GM12878 (cell line): ENCODE data around the gene CCR5AS.

Source experiments
- BACH1 ChIP-seq: fragments of 450-650 bp; IDR thresholded peaks from 2 replicates; pipeline ENCODE4 v1.6.1; 2017; ENCODE audit warnings: mild to moderate bottlenecking, borderline replicate concordance
- EGR1 ChIP-seq, 2 experiments: IDR thresholded peaks; 1 replicate in 1 of 2; 2 replicates in 1 of 2; pipeline ENCODE4 v1.6.1; 2011 to 2012; ENCODE audit warnings: low read depth in 2 of 2, low read length in 2 of 2, borderline replicate concordance in 1 of 2, mild to moderate bottlenecking in 1 of 2, moderate library complexity in 1 of 2
- KDM1A ChIP-seq: fragments of 200-600 bp; sonication (generic); IDR thresholded peaks from 2 replicates; pipeline ENCODE4 v1.6.1; 2016; ENCODE audit warnings: borderline replicate concordance
- MYC ChIP-seq: IDR thresholded peaks from 2 replicates; pipeline ENCODE4 v1.6.1; 2011; ENCODE audit warnings: mild to moderate bottlenecking, low read length, moderate library complexity, inconsistent platforms; ENCODE audit not compliant: insufficient read depth, insufficient replicate concordance, insufficient read length, severe bottlenecking
- POLR2A ChIP-seq: IDR thresholded peaks from 2 replicates; pipeline ENCODE4 v1.6.1; 2011; ENCODE audit warnings: low read depth, mild to moderate bottlenecking, low read length
- POLR2AphosphoS5 ChIP-seq: IDR thresholded peaks from 2 replicates; pipeline ENCODE4 v1.6.1; 2011; ENCODE audit warnings: mild to moderate bottlenecking, low read length, inconsistent platforms
- RAD21 ChIP-seq: IDR thresholded peaks from 2 replicates; pipeline ENCODE4 v1.6.1; 2011; ENCODE audit warnings: mild to moderate bottlenecking, low read depth, low read length, moderate library complexity; ENCODE audit not compliant: insufficient read depth
- TCF12 ChIP-seq: IDR thresholded peaks from 2 replicates; pipeline ENCODE4 v1.6.1; 2011; ENCODE audit warnings: low read depth, mild to moderate bottlenecking, low read length
- ZZZ3 ChIP-seq: IDR thresholded peaks from 2 replicates; pipeline ENCODE4 v1.6.1; 2011; ENCODE audit warnings: low read depth; ENCODE audit not compliant: control insufficient read depth, insufficient read length
- TF ChIP-seq, protein P1 (sequence below): fragments of 450-650 bp; IDR thresholded peaks from 2 replicates; pipeline ENCODE4 v1.6.1; 2018; ENCODE audit warnings: borderline replicate concordance, mild to moderate bottlenecking; ENCODE audit not compliant: partially characterized antibody
- TF ChIP-seq, protein P2 (sequence below), 3 experiments: IDR thresholded peaks in 2 of 3; conservative IDR thresholded peaks in 1 of 3; 2 replicates each; pipeline ENCODE4 v1.5.1; 2011; ENCODE audit warnings: low read depth in 3 of 3, low read length in 3 of 3, mild to moderate bottlenecking in 3 of 3, control low read depth in 2 of 3, moderate library complexity in 2 of 3, inconsistent platforms in 1 of 3, mixed read lengths in 1 of 3; ENCODE audit not compliant: control insufficient read depth in 2 of 3, insufficient read depth in 1 of 3; ENCODE audit errors: extremely low read depth in 1 of 3
- TF ChIP-seq, protein P3 (sequence below): fragments of 450-650 bp; formaldehyde crosslinking; IDR thresholded peaks from 2 replicates; pipeline ENCODE4 v1.5.0; 2022; ENCODE audit warnings: mild to moderate bottlenecking, missing genetic modification characterization
- TF ChIP-seq, protein P4 (sequence below): fragments of 450-650 bp; IDR thresholded peaks from 2 replicates; pipeline ENCODE4 v1.6.1; 2017; ENCODE audit warnings: mild to moderate bottlenecking

DNA sequence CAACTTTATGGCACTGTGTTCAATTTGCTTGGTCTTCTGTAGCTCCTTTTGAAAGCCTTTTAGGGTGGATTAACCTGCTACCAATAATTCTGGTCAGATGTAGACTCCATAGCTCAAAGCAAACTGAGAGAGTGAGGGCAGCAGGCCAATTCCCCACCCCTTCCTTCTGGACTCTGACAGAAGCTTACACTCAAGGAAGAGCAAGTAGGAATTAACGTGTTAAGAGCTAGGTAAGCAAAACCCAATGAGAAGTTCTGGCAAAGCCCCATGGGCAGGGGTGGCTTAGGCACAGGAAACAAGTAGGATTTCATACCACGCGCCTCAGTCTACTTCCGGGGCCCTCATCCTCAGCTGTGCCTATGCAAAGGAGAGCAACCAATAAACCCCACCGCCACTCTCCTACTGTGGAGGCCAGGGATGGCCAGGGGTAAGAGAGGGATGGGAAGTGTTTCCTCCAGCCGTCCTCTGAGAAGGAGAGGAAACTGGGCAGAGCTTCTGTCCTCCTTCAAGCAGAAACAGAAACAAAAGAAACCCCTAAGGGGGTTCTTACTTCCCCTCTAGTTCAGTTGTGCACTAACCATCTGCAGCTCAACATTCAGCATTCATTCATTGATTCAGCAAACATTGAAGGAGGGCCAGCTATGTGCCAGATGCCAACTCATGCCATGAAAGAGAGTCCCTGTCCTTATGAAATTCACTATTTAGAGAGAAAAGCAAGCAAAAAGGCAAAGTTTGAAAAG, 23.5 kb downstream of the CCR5AS start:
- TF ChIP-seq, protein P1, sequence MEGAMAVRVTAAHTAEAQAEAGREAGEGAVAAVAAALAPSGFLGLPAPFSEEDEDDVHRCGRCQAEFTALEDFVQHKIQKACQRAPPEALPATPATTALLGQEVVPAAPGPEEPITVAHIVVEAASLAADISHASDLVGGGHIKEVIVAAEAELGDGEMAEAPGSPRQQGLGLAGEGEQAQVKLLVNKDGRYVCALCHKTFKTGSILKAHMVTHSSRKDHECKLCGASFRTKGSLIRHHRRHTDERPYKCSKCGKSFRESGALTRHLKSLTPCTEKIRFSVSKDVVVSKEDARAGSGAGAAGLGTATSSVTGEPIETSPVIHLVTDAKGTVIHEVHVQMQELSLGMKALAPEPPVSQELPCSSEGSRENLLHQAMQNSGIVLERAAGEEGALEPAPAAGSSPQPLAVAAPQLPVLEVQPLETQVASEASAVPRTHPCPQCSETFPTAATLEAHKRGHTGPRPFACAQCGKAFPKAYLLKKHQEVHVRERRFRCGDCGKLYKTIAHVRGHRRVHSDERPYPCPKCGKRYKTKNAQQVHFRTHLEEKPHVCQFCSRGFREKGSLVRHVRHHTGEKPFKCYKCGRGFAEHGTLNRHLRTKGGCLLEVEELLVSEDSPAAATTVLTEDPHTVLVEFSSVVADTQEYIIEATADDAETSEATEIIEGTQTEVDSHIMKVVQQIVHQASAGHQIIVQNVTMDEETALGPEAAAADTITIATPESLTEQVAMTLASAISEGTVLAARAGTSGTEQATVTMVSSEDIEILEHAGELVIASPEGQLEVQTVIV: no peak
- TF ChIP-seq POLR2A: no peak
- TF ChIP-seq ZZZ3: no peak
- TF ChIP-seq, protein P2, sequence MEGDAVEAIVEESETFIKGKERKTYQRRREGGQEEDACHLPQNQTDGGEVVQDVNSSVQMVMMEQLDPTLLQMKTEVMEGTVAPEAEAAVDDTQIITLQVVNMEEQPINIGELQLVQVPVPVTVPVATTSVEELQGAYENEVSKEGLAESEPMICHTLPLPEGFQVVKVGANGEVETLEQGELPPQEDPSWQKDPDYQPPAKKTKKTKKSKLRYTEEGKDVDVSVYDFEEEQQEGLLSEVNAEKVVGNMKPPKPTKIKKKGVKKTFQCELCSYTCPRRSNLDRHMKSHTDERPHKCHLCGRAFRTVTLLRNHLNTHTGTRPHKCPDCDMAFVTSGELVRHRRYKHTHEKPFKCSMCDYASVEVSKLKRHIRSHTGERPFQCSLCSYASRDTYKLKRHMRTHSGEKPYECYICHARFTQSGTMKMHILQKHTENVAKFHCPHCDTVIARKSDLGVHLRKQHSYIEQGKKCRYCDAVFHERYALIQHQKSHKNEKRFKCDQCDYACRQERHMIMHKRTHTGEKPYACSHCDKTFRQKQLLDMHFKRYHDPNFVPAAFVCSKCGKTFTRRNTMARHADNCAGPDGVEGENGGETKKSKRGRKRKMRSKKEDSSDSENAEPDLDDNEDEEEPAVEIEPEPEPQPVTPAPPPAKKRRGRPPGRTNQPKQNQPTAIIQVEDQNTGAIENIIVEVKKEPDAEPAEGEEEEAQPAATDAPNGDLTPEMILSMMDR (IDR thresholded peaks at IDR 0.05 in 2 of 3, conservative IDR thresholded peaks at IDR 0.05 in 1 of 3; ENCODE audit: control insufficient read depth in 2 of 3, extremely low read depth in 1 of 3, insufficient read depth in 1 of 3, low read depth in 3 of 3, low read length in 3 of 3): no peak
- no peak for TF ChIP-seq POLR2AphosphoS5
- TF ChIP-seq, protein P3, sequence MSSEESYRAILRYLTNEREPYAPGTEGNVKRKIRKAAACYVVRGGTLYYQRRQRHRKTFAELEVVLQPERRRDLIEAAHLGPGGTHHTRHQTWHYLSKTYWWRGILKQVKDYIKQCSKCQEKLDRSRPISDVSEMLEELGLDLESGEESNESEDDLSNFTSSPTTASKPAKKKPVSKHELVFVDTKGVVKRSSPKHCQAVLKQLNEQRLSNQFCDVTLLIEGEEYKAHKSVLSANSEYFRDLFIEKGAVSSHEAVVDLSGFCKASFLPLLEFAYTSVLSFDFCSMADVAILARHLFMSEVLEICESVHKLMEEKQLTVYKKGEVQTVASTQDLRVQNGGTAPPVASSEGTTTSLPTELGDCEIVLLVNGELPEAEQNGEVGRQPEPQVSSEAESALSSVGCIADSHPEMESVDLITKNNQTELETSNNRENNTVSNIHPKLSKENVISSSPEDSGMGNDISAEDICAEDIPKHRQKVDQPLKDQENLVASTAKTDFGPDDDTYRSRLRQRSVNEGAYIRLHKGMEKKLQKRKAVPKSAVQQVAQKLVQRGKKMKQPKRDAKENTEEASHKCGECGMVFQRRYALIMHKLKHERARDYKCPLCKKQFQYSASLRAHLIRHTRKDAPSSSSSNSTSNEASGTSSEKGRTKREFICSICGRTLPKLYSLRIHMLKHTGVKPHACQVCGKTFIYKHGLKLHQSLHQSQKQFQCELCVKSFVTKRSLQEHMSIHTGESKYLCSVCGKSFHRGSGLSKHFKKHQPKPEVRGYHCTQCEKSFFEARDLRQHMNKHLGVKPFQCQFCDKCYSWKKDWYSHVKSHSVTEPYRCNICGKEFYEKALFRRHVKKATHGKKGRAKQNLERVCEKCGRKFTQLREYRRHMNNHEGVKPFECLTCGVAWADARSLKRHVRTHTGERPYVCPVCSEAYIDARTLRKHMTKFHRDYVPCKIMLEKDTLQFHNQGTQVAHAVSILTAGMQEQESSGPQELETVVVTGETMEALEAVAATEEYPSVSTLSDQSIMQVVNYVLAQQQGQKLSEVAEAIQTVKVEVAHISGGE (CRISPR knock-in tag): no peak
- TF ChIP-seq BACH1: no peak
- no peak for TF ChIP-seq EGR1 (IDR thresholded peaks at IDR 0.05; ENCODE audit: borderline replicate concordance in 1 of 2, low read depth in 2 of 2, low read length in 2 of 2)
- TF ChIP-seq, protein P4, sequence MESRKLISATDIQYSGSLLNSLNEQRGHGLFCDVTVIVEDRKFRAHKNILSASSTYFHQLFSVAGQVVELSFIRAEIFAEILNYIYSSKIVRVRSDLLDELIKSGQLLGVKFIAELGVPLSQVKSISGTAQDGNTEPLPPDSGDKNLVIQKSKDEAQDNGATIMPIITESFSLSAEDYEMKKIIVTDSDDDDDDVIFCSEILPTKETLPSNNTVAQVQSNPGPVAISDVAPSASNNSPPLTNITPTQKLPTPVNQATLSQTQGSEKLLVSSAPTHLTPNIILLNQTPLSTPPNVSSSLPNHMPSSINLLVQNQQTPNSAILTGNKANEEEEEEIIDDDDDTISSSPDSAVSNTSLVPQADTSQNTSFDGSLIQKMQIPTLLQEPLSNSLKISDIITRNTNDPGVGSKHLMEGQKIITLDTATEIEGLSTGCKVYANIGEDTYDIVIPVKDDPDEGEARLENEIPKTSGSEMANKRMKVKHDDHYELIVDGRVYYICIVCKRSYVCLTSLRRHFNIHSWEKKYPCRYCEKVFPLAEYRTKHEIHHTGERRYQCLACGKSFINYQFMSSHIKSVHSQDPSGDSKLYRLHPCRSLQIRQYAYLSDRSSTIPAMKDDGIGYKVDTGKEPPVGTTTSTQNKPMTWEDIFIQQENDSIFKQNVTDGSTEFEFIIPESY: no peak
- no peak for TF ChIP-seq TCF12
- no peak for TF ChIP-seq KDM1A
- no peak for TF ChIP-seq RAD21
- no peak for TF ChIP-seq MYC
